Keratinocyte (primary cell): ENCODE measurements around the gene MAGI2. TPM values are rescaled to one million over a fixed set of nuclear protein-coding genes. Genes with fewer than 3 reads are reported as not detected.

Source experiments
- DNase-seq: peaks from one replicate; pipeline ENCODE4 v3.0.0-alpha.2; 2011; ENCODE audit warnings: low read depth, missing footprints, low spot score
- FAIRE-seq: peaks from 2 replicates; lab custom pipeline; 2011; peaks lifted over from hg19 to GRCh38; lab: Jason Lieb, UNC
- H2AFZ ChIP-seq: 2 replicates; pipeline ENCODE4 v1.6.0; 2012; ENCODE audit warnings: low read length, control low read depth, inconsistent platforms; ENCODE audit not compliant: control insufficient read depth
- H3K27ac ChIP-seq: 2 replicates; pipeline ENCODE4 v1.5.1; 2011; ENCODE audit warnings: low read length; ENCODE audit not compliant: control insufficient read depth, insufficient read depth
- H3K27me3 ChIP-seq: 3 replicates; pipeline ENCODE4 v1.6.0; 2011; ENCODE audit warnings: low read length; ENCODE audit not compliant: control insufficient read depth, insufficient read depth; ENCODE audit errors: extremely low read depth
- H3K36me3 ChIP-seq, 2 experiments: 2 replicates in 1 of 2; 3 replicates in 1 of 2; pipeline ENCODE4 v1.5.1; 2011; ENCODE audit warnings: low read length in 2 of 2, mild to moderate bottlenecking in 1 of 2; ENCODE audit not compliant: control insufficient read depth in 2 of 2, insufficient read depth in 2 of 2; ENCODE audit errors: extremely low read depth in 1 of 2
- H3K4me1 ChIP-seq: 3 replicates; pipeline ENCODE4 v1.5.1; 2011; ENCODE audit warnings: low read length; ENCODE audit not compliant: control insufficient read depth, insufficient read depth; ENCODE audit errors: extremely low read depth
- H3K4me2 ChIP-seq: 3 replicates; pipeline ENCODE4 v1.6.0; 2011; ENCODE audit warnings: low read depth, low read length; ENCODE audit not compliant: control insufficient read depth, insufficient read depth; ENCODE audit errors: extremely low read depth
- H3K4me3 ChIP-seq, 3 experiments: fragments of 200-600 bp in 1 of 3; sonication (generic) in 1 of 3; 2 replicates in 2 of 3; 3 replicates in 1 of 3; pipeline ENCODE4 v1.5.1; 2011 to 2016; ENCODE audit warnings: low read length in 3 of 3, mild to moderate bottlenecking in 3 of 3, control low read depth in 2 of 3, inconsistent platforms in 1 of 3, low read depth in 1 of 3, mixed read lengths in 1 of 3, mixed run types in 1 of 3, moderate library complexity in 1 of 3; ENCODE audit not compliant: control insufficient read depth in 2 of 3, insufficient read depth in 2 of 3; ENCODE audit errors: extremely low read depth in 1 of 3
- H3K79me2 ChIP-seq: 2 replicates; pipeline ENCODE4 v1.6.0; 2012; ENCODE audit warnings: low read length; ENCODE audit not compliant: control insufficient read depth, insufficient read depth
- H3K9ac ChIP-seq: 3 replicates; pipeline ENCODE4 v1.6.0; 2011; ENCODE audit warnings: low read length; ENCODE audit not compliant: control insufficient read depth, insufficient read depth; ENCODE audit errors: extremely low read depth
- H3K9me1 ChIP-seq: 3 replicates; pipeline ENCODE4 v1.6.0; 2011; ENCODE audit warnings: low read length; ENCODE audit not compliant: control insufficient read depth, insufficient read depth; ENCODE audit errors: extremely low read depth
- H3K9me3 ChIP-seq: 2 replicates; pipeline ENCODE4 v1.5.1; 2012; ENCODE audit warnings: low read depth, low read length; ENCODE audit not compliant: control insufficient read depth
- H4K20me1 ChIP-seq: 3 replicates; pipeline ENCODE4 v1.6.0; 2011; ENCODE audit warnings: low read length; ENCODE audit not compliant: control insufficient read depth, insufficient read depth; ENCODE audit errors: extremely low read depth
- EZH2 ChIP-seq: IDR thresholded peaks from one replicate; pipeline ENCODE4 v1.6.1; 2012; ENCODE audit warnings: inconsistent platforms, mild to moderate bottlenecking, low read length, moderate library complexity
- dilution Hi-C: fragments of 300-500 bp; cut with MboI; formaldehyde crosslinking; loops from one replicate; pipeline ENCODE4 v1.7.0; 2020; ENCODE audit warnings: low sequenced_read_pairs; ENCODE audit not compliant: extremely low pct_ligation_motif_present
- polyA plus RNA-seq, 5 experiments: library from polyadenylated mRNA; depleted of rRNA in 3 of 5; stranded (reverse) in 3 of 5; stranded (forward) in 1 of 5; unstranded in 1 of 5; fragments of >200 nt; gene quantifications; 1 replicate in 1 of 5; 2 replicates in 3 of 5; 3 replicates in 1 of 5; pipeline versions ENCODE4 v1.2.1 to v1.2.3, GENCODE V29; 2011 to 2012; ENCODE audit warnings: missing spikeins in 2 of 5, low read depth in 1 of 5, low replicate concordance in 1 of 5
- TF ChIP-seq, protein P1 (sequence below), 3 experiments: IDR thresholded peaks in 1 of 3; conservative IDR thresholded peaks in 1 of 3; optimal IDR thresholded peaks in 1 of 3; 2 replicates in 2 of 3; 3 replicates in 1 of 3; pipeline versions ENCODE3 to v1.5.1; 2011; ENCODE audit warnings: low read length in 3 of 3, mild to moderate bottlenecking in 3 of 3, moderate library complexity in 2 of 3, control low read depth in 1 of 3, inconsistent platforms in 1 of 3; ENCODE audit not compliant: insufficient read depth in 2 of 3; ENCODE audit errors: extremely low read depth in 1 of 3

Gene MAGI2
- polyA plus RNA-seq, 1 donor (not counting 4 experiments of a cell fraction or from before 2014, with no cell fraction given) = 0.07 TPM

- dilution Hi-C loops = no loop called here
- Histone ChIP-seq H3K9ac (no peak overlapping the region), H4K20me1 (no peaks in the 10 kb centered on the region), H3K79me2 (no peaks in the 10 kb centered on the region), H2AFZ (no peak overlapping the region), H3K9me1 (no peaks in the 10 kb centered on the region), H3K4me2 (no peak overlapping the region), H3K4me3 (no peak overlapping the region), H3K4me1 (no peaks in the 10 kb centered on the region), H3K9me3 (no peaks in the 10 kb centered on the region), H3K36me3 (no peaks in the 10 kb centered on the region), H3K27ac (no peak overlapping the region), H3K27me3 (no peaks in the 10 kb centered on the region)
- FAIRE-seq = no peak
- TF ChIP-seq, protein P1, sequence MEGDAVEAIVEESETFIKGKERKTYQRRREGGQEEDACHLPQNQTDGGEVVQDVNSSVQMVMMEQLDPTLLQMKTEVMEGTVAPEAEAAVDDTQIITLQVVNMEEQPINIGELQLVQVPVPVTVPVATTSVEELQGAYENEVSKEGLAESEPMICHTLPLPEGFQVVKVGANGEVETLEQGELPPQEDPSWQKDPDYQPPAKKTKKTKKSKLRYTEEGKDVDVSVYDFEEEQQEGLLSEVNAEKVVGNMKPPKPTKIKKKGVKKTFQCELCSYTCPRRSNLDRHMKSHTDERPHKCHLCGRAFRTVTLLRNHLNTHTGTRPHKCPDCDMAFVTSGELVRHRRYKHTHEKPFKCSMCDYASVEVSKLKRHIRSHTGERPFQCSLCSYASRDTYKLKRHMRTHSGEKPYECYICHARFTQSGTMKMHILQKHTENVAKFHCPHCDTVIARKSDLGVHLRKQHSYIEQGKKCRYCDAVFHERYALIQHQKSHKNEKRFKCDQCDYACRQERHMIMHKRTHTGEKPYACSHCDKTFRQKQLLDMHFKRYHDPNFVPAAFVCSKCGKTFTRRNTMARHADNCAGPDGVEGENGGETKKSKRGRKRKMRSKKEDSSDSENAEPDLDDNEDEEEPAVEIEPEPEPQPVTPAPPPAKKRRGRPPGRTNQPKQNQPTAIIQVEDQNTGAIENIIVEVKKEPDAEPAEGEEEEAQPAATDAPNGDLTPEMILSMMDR (optimal IDR thresholded peaks at IDR 0.05 in 1 of 3, IDR thresholded peaks at IDR 0.05 in 1 of 3, conservative IDR thresholded peaks at IDR 0.05 in 1 of 3; ENCODE audit: extremely low read depth in 1 of 3, insufficient read depth in 2 of 3, low read length in 3 of 3) = no peak
- DNase-seq = no peak
Observed at GRCh38 chr7:78803501-78804127, 649.9 kb downstream of the MAGI2 start.

DNA sequence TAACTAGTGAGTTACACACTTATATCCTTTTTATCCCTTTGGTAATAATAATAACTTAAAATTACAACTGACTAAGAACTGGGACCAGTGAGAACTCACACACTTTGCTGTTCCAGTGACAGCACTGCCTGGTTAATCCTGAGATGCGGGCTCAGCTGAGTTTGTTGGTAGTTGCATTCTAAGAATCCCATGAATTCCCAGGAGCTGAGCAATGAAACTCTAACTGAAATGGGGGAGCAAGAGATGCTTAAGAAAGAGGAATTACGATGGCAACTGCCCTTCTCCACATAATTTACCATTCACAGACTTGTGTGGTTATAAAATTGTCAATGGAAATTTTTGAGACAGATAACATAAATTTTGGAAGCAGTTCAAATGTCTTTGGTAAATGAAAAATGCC, 659.4 kb downstream of the MAGI2 start:
- dilution Hi-C loops = no loop called here
- no peaks in the 10 kb centered on the region for H3K9me1 ChIP-seq

More for the DNA sequence above, 659.4 kb downstream of the MAGI2 start:
- Histone ChIP-seq H3K4me2 (no peak overlapping the region), H3K4me3 (no peak overlapping the region), H3K9me3 (no peaks in the 10 kb centered on the region), H3K79me2 (no peaks in the 10 kb centered on the region), H3K9ac (no peak overlapping the region), H2AFZ (no peak overlapping the region), H4K20me1 (no peaks in the 10 kb centered on the region), H3K27ac (no peak overlapping the region), H3K36me3 (no peaks in the 10 kb centered on the region), H3K4me1 (no peaks in the 10 kb centered on the region), H3K27me3 (no peaks in the 10 kb centered on the region)
- TF ChIP-seq, protein P1 (optimal IDR thresholded peaks at IDR 0.05 in 1 of 3, IDR thresholded peaks at IDR 0.05 in 1 of 3, conservative IDR thresholded peaks at IDR 0.05 in 1 of 3; ENCODE audit: extremely low read depth in 1 of 3, insufficient read depth in 2 of 3, low read length in 3 of 3) = no peak
- TF ChIP-seq EZH2 = no peak
- DNase-seq = no peak
- FAIRE-seq = no peak
